Keratinocyte (primary cell): Measurements from ENCODE around the gene SLC6A9. TPM values are rescaled to one million over a fixed set of nuclear protein-coding genes. Genes with fewer than 3 reads are reported as not detected.

Experiments used
- DNase-seq: peaks from one replicate; pipeline ENCODE4 v3.0.0-alpha.2; 2011; ENCODE audit warnings: low read depth, missing footprints, low spot score
- FAIRE-seq: peaks from 2 replicates; lab custom pipeline; 2011; peaks lifted over from hg19 to GRCh38; lab: Jason Lieb, UNC
- H2AFZ ChIP-seq: 2 replicates; pipeline ENCODE4 v1.6.0; 2012; ENCODE audit warnings: low read length, control low read depth, inconsistent platforms; ENCODE audit not compliant: control insufficient read depth
- H3K27ac ChIP-seq: 2 replicates; pipeline ENCODE4 v1.5.1; 2011; ENCODE audit warnings: low read length; ENCODE audit not compliant: control insufficient read depth, insufficient read depth
- H3K27me3 ChIP-seq: 3 replicates; pipeline ENCODE4 v1.6.0; 2011; ENCODE audit warnings: low read length; ENCODE audit not compliant: control insufficient read depth, insufficient read depth; ENCODE audit errors: extremely low read depth
- H3K36me3 ChIP-seq, 2 experiments: 2 replicates in 1 of 2; 3 replicates in 1 of 2; pipeline ENCODE4 v1.5.1; 2011; ENCODE audit warnings: low read length in 2 of 2, mild to moderate bottlenecking in 1 of 2; ENCODE audit not compliant: control insufficient read depth in 2 of 2, insufficient read depth in 2 of 2; ENCODE audit errors: extremely low read depth in 1 of 2
- H3K4me1 ChIP-seq: 3 replicates; pipeline ENCODE4 v1.5.1; 2011; ENCODE audit warnings: low read length; ENCODE audit not compliant: control insufficient read depth, insufficient read depth; ENCODE audit errors: extremely low read depth
- H3K4me2 ChIP-seq: 3 replicates; pipeline ENCODE4 v1.6.0; 2011; ENCODE audit warnings: low read depth, low read length; ENCODE audit not compliant: control insufficient read depth, insufficient read depth; ENCODE audit errors: extremely low read depth
- H3K4me3 ChIP-seq, 3 experiments: fragments of 200-600 bp in 1 of 3; sonication (generic) in 1 of 3; 2 replicates in 2 of 3; 3 replicates in 1 of 3; pipeline ENCODE4 v1.5.1; 2011 to 2016; ENCODE audit warnings: low read length in 3 of 3, mild to moderate bottlenecking in 3 of 3, control low read depth in 2 of 3, inconsistent platforms in 1 of 3, low read depth in 1 of 3, mixed read lengths in 1 of 3, mixed run types in 1 of 3, moderate library complexity in 1 of 3; ENCODE audit not compliant: control insufficient read depth in 2 of 3, insufficient read depth in 2 of 3; ENCODE audit errors: extremely low read depth in 1 of 3
- H3K79me2 ChIP-seq: 2 replicates; pipeline ENCODE4 v1.6.0; 2012; ENCODE audit warnings: low read length; ENCODE audit not compliant: control insufficient read depth, insufficient read depth
- H3K9ac ChIP-seq: 3 replicates; pipeline ENCODE4 v1.6.0; 2011; ENCODE audit warnings: low read length; ENCODE audit not compliant: control insufficient read depth, insufficient read depth; ENCODE audit errors: extremely low read depth
- H3K9me1 ChIP-seq: 3 replicates; pipeline ENCODE4 v1.6.0; 2011; ENCODE audit warnings: low read length; ENCODE audit not compliant: control insufficient read depth, insufficient read depth; ENCODE audit errors: extremely low read depth
- H3K9me3 ChIP-seq: 2 replicates; pipeline ENCODE4 v1.5.1; 2012; ENCODE audit warnings: low read depth, low read length; ENCODE audit not compliant: control insufficient read depth
- H4K20me1 ChIP-seq: 3 replicates; pipeline ENCODE4 v1.6.0; 2011; ENCODE audit warnings: low read length; ENCODE audit not compliant: control insufficient read depth, insufficient read depth; ENCODE audit errors: extremely low read depth
- EZH2 ChIP-seq: IDR thresholded peaks from one replicate; pipeline ENCODE4 v1.6.1; 2012; ENCODE audit warnings: inconsistent platforms, mild to moderate bottlenecking, low read length, moderate library complexity
- dilution Hi-C: fragments of 300-500 bp; cut with MboI; formaldehyde crosslinking; loops from one replicate; pipeline ENCODE4 v1.7.0; 2020; ENCODE audit warnings: low sequenced_read_pairs; ENCODE audit not compliant: extremely low pct_ligation_motif_present
- polyA plus RNA-seq, 5 experiments: library from polyadenylated mRNA; depleted of rRNA in 3 of 5; stranded (reverse) in 3 of 5; stranded (forward) in 1 of 5; unstranded in 1 of 5; fragments of >200 nt; gene quantifications; 1 replicate in 1 of 5; 2 replicates in 3 of 5; 3 replicates in 1 of 5; pipeline versions ENCODE4 v1.2.1 to v1.2.3, GENCODE V29; 2011 to 2012; ENCODE audit warnings: missing spikeins in 2 of 5, low read depth in 1 of 5, low replicate concordance in 1 of 5
- TF ChIP-seq, protein P1 (sequence below), 3 experiments: IDR thresholded peaks in 1 of 3; conservative IDR thresholded peaks in 1 of 3; optimal IDR thresholded peaks in 1 of 3; 2 replicates in 2 of 3; 3 replicates in 1 of 3; pipeline versions ENCODE3 to v1.5.1; 2011; ENCODE audit warnings: low read length in 3 of 3, mild to moderate bottlenecking in 3 of 3, moderate library complexity in 2 of 3, control low read depth in 1 of 3, inconsistent platforms in 1 of 3; ENCODE audit not compliant: insufficient read depth in 2 of 3; ENCODE audit errors: extremely low read depth in 1 of 3

Gene SLC6A9
- polyA plus RNA-seq, 1 donor (not counting 4 experiments of a cell fraction or from before 2014, with no cell fraction given) = 5.3 TPM

DNA sequence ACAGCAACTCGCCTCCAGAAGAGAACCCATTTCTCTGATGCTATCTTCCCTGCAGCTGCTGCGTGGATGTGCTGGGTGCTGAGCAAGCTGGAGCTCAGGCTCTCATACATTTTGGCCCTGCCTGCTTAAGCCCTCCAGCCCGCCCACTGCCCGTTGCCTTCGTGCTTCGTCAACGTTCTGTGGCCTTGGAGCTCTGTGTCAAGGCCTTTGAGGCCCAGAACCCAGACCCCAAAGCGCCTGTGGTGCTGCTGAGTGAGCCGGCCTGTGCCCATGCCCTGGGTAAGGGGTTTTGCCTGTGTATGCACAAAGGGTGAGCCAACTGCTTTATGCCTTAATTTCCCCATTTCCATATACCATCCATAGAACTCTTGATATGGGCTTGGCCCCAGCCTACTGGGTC lies 60.4 kb downstream of the SLC6A9 start:
- peaks cover 29% of the 10 kb centered on the region for H3K79me2 ChIP-seq
- H2AFZ ChIP-seq = no peak overlapping the region
- FAIRE-seq (no peak), DNase-seq (no peak)
- no peaks in the 10 kb centered on the region for H3K9me3 ChIP-seq
- peaks cover 20% of the 10 kb centered on the region for H3K4me1 ChIP-seq
- no peaks in the 10 kb centered on the region for H3K27me3 ChIP-seq
- H3K4me3 ChIP-seq = peak overlapping the region; percentile 91 to 98 (median 97)
- H3K9me1 ChIP-seq = peaks cover 5% of the 10 kb centered on the region
- no peak for TF ChIP-seq EZH2
- TF ChIP-seq, protein P1, sequence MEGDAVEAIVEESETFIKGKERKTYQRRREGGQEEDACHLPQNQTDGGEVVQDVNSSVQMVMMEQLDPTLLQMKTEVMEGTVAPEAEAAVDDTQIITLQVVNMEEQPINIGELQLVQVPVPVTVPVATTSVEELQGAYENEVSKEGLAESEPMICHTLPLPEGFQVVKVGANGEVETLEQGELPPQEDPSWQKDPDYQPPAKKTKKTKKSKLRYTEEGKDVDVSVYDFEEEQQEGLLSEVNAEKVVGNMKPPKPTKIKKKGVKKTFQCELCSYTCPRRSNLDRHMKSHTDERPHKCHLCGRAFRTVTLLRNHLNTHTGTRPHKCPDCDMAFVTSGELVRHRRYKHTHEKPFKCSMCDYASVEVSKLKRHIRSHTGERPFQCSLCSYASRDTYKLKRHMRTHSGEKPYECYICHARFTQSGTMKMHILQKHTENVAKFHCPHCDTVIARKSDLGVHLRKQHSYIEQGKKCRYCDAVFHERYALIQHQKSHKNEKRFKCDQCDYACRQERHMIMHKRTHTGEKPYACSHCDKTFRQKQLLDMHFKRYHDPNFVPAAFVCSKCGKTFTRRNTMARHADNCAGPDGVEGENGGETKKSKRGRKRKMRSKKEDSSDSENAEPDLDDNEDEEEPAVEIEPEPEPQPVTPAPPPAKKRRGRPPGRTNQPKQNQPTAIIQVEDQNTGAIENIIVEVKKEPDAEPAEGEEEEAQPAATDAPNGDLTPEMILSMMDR (optimal IDR thresholded peaks at IDR 0.05 in 1 of 3, IDR thresholded peaks at IDR 0.05 in 1 of 3, conservative IDR thresholded peaks at IDR 0.05 in 1 of 3; ENCODE audit: extremely low read depth in 1 of 3, insufficient read depth in 2 of 3, low read length in 3 of 3) = no peak
- H3K36me3 ChIP-seq = peaks cover 20 to 30% of the 10 kb centered on the region in 2 experiments
- peak overlapping the region; percentile 85 for H3K4me2 ChIP-seq
- no peak overlapping the region for H3K9ac ChIP-seq
- dilution Hi-C loops = no loop called here
- H3K27ac ChIP-seq = no peak overlapping the region
- H4K20me1 ChIP-seq = no peaks in the 10 kb centered on the region

GRCh38 chr1:43970502-43970901 lies 60.8 kb downstream of the SLC6A9 start:
- no peak for FAIRE-seq

More at GRCh38 chr1:43970502-43970901, 60.8 kb downstream of the SLC6A9 start:
- Histone ChIP-seq H3K9me3 (no peaks in the 10 kb centered on the region), H3K4me2 (peak overlapping the region; percentile 85), H3K79me2 (peaks cover 24% of the 10 kb centered on the region), H3K36me3 (peaks cover 20 to 30% of the 10 kb centered on the region in 2 experiments), H3K4me3 (peak overlapping the region; percentile 91 to 98 (median 97)), H3K9ac (peak overlapping the region; percentile 87), H3K27ac (peak overlapping the region; percentile 68), H3K27me3 (no peaks in the 10 kb centered on the region), H3K9me1 (peaks cover 5% of the 10 kb centered on the region), H2AFZ (no peak overlapping the region), H3K4me1 (peaks cover 16% of the 10 kb centered on the region), H4K20me1 (no peaks in the 10 kb centered on the region)
- DNase-seq = no peak
- dilution Hi-C loops = no loop called here
- TF ChIP-seq, protein P1 (optimal IDR thresholded peaks at IDR 0.05 in 1 of 3, IDR thresholded peaks at IDR 0.05 in 1 of 3, conservative IDR thresholded peaks at IDR 0.05 in 1 of 3; ENCODE audit: extremely low read depth in 1 of 3, insufficient read depth in 2 of 3, low read length in 3 of 3) = no peak
- no peak for TF ChIP-seq EZH2
